22Rv1 (cell line): ENCODE data around the gene PGLYRP3.

Experiments
- H3K27ac ChIP-seq: fragments of 450-650 bp; 2 replicates; pipeline ENCODE4 v1.5.1; 2017
- CTCF ChIP-seq: fragments of 450-650 bp; IDR thresholded peaks from 2 replicates; pipeline ENCODE4 v1.5.1; 2017; ENCODE audit warnings: mild to moderate bottlenecking
- ZFX ChIP-seq: fragments of 450-650 bp; IDR thresholded peaks from 2 replicates; pipeline ENCODE4 v1.6.1; 2017; ENCODE audit warnings: antibody characterized with exemption, borderline replicate concordance

Gene PGLYRP3

GRCh38 chr1:153262070-153262366, 50.7 kb downstream of the PGLYRP3 start:
- H3K27ac ChIP-seq = no peak overlapping the region
- TF ChIP-seq ZFX = no peak
- TF ChIP-seq CTCF = no peak

DNA sequence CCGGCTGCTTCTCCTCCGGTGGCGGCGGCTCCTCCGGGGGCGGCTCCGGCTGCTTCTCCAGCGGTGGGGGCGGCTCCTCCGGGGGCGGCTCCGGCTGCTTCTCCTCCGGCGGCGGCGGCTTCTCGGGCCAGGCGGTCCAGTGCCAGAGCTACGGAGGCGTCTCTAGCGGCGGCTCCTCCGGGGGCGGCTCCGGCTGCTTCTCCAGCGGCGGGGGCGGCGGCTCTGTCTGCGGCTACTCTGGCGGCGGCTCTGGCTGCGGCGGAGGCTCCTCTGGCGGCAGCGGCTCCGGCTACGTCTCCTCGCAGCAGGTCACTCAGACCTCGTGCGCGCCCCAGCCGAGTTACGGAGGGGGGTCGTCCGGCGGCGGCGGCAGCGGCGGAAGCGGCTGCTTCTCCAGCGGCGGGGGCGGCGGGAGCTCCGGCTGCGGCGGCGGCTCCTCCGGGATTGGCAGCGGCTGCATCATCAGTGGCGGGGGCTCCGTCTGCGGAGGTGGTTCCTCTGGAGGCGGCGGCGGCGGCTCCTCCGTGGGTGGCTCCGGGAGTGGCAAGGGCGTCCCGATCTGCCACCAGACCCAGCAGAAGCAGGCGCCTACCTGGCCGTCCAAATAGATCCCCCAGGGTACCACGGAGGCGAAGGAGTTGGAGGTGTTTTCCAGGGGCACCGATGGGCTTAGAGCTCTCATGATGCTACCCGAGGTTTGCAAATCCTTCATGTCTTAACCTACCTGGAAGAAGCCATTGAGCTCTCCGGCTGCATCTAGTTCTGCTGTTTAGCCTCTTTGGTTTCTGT, 51.3 kb downstream of the PGLYRP3 start:
- H3K27ac ChIP-seq = no peak overlapping the region
- TF ChIP-seq CTCF (no peak), ZFX (no peak)

GRCh38 chr1:153260585-153261280, 52.0 kb downstream of the PGLYRP3 start:
- H3K27ac ChIP-seq = no peak overlapping the region
- TF ChIP-seq CTCF (no peak), ZFX (no peak)

DNA sequence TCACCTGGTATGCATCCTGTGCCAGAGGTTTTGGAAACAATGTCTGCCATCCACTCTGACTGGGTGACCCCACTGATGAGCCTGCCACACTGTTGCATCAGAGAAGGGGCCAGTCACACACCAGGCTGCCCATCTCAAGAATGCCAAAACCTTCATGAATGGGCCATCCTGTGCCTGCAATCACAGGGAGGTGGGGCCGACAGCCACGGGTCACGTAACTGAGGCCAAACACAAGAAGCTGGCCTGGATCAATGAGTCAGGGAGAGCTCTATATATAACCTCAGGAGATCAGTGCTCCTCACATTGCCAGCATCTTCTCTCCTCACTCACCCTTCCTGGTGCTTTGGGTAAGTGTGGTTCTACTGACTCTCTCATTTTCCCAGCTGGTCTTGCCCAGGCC, 53.4 kb downstream of the PGLYRP3 start, which contains the start of gene LORICRIN:
LORICRIN (plus strand) TSS at position 301 of the 400 bp plus-strand sequence. CDS start 1,263 bp downstream, outside the sequence.
- TF ChIP-seq CTCF (no peak), ZFX (no peak)
- no peak within 1 kb of the TSS for H3K27ac ChIP-seq

DNA sequence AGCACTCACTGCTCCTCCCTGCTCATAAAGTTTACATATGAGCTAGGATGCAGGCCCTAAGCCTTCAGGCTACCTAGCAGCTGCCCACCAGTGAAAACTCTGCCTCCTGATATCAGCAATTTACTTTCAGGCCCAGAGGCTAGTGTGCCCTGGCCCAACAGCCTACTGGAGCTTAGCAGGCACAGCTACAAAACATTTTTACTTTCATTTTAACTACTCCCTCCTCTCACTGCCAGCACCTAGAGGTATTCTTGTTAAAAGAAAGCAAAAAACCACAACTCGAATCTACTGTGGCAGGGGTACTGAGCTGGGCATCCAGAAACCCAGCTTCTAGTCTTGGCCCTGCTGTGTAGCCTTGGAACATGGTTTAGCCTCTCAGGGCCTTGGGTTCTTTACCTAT, 59.1 kb downstream of the PGLYRP3 start:
- no peak overlapping the region for H3K27ac ChIP-seq
- TF ChIP-seq CTCF = no peak
- no peak for TF ChIP-seq ZFX

- no peak overlapping the region for H3K27ac ChIP-seq
- TF ChIP-seq ZFX (no peak), CTCF (no peak)
Measured at GRCh38 chr1:153253076-153253475, 59.7 kb downstream of the PGLYRP3 start.

- TF ChIP-seq CTCF (no peak), ZFX (no peak)
- no peak overlapping the region for H3K27ac ChIP-seq
Measured at GRCh38 chr1:153251988-153252387, 60.8 kb downstream of the PGLYRP3 start.
